ENCODE results near the gene TRIM75.

TRIM75 gene

GRCh38 chr4:165053645-165054044 lies at the start of gene TRIM75:
TSS of gene TRIM75 (plus strand) at chr4:165053866. CDS start at chr4:165059148, 5,282 bp downstream.
- H3K79me2 ChIP-seq (ENCODE audit: insufficient read depth, low read depth): no peaks in the 10 kb centered on the region
- H3K27ac ChIP-seq: no peak within 1 kb of the TSS
- H3K4me1 ChIP-seq (ENCODE audit: low read depth, poor library complexity, severe bottlenecking): no peaks in the 10 kb centered on the region
- H3K27me3 ChIP-seq (ENCODE audit: insufficient read depth, low read depth): no peaks in the 10 kb centered on the region
- H3K36me3 ChIP-seq (ENCODE audit: insufficient read depth): no peaks in the 10 kb centered on the region
- no peak within 1 kb of the TSS for H3K4me2 ChIP-seq
- no peak within 1 kb of the TSS for H3K4me3 ChIP-seq (IDR thresholded peaks at IDR 0.05; ENCODE audit: insufficient read depth, low read depth, low read length)
- H4K20me1 ChIP-seq (ENCODE audit: insufficient read depth): no peaks in the 10 kb centered on the region
- no peak for TF ChIP-seq CTCF (conservative IDR thresholded peaks at IDR 0.05; ENCODE audit: low read depth, low read length)
- no peak within 1 kb of the TSS for H3K9ac ChIP-seq
- no peak within 1 kb of the TSS for H2AFZ ChIP-seq (ENCODE audit: low read depth)

- Histone ChIP-seq H3K27me3 (ENCODE audit: insufficient read depth, low read depth) (no peaks in the 10 kb centered on the region), H3K4me3 (IDR thresholded peaks at IDR 0.05; ENCODE audit: insufficient read depth, low read depth, low read length) (no peak overlapping the region), H3K9ac (no peak overlapping the region), H3K4me1 (ENCODE audit: low read depth, poor library complexity, severe bottlenecking) (no peaks in the 10 kb centered on the region), H3K4me2 (no peak overlapping the region), H4K20me1 (ENCODE audit: insufficient read depth) (no peaks in the 10 kb centered on the region), H3K79me2 (ENCODE audit: insufficient read depth, low read depth) (no peaks in the 10 kb centered on the region), H3K27ac (no peak overlapping the region), H3K36me3 (ENCODE audit: insufficient read depth) (no peaks in the 10 kb centered on the region), H2AFZ (ENCODE audit: low read depth) (no peak overlapping the region)
- TF ChIP-seq CTCF (conservative IDR thresholded peaks at IDR 0.05; ENCODE audit: low read depth, low read length): no peak
Observed at GRCh38 chr4:165005352-165005925, 48.2 kb upstream of the TRIM75 start.

GRCh38 chr4:165006456-165006855 lies 47.2 kb upstream of the TRIM75 start:
- H2AFZ ChIP-seq (ENCODE audit: low read depth): no peak overlapping the region
- H3K27me3 ChIP-seq (ENCODE audit: insufficient read depth, low read depth): no peaks in the 10 kb centered on the region

GRCh38 chr4:165006886-165007285 lies 46.8 kb upstream of the TRIM75 start:
- H3K27me3 ChIP-seq (ENCODE audit: insufficient read depth, low read depth): no peaks in the 10 kb centered on the region
- H3K36me3 ChIP-seq (ENCODE audit: insufficient read depth): no peaks in the 10 kb centered on the region
- H2AFZ ChIP-seq (ENCODE audit: low read depth): no peak overlapping the region
- no peaks in the 10 kb centered on the region for H3K79me2 ChIP-seq (ENCODE audit: insufficient read depth, low read depth)
- H3K4me1 ChIP-seq (ENCODE audit: low read depth, poor library complexity, severe bottlenecking): no peaks in the 10 kb centered on the region
- no peaks in the 10 kb centered on the region for H4K20me1 ChIP-seq (ENCODE audit: insufficient read depth)
- H3K27ac ChIP-seq: no peak overlapping the region
- TF ChIP-seq CTCF (conservative IDR thresholded peaks at IDR 0.05; ENCODE audit: low read depth, low read length): no peak
- no peak overlapping the region for H3K9ac ChIP-seq
- no peak overlapping the region for H3K4me3 ChIP-seq (IDR thresholded peaks at IDR 0.05; ENCODE audit: insufficient read depth, low read depth, low read length)
- no peak overlapping the region for H3K4me2 ChIP-seq

More at GRCh38 chr4:165006456-165006855, 47.2 kb upstream of the TRIM75 start:
- Histone ChIP-seq H3K9ac (no peak overlapping the region), H3K27ac (no peak overlapping the region), H4K20me1 (ENCODE audit: insufficient read depth) (no peaks in the 10 kb centered on the region), H3K4me3 (IDR thresholded peaks at IDR 0.05; ENCODE audit: insufficient read depth, low read depth, low read length) (no peak overlapping the region), H3K4me2 (no peak overlapping the region), H3K36me3 (ENCODE audit: insufficient read depth) (no peaks in the 10 kb centered on the region), H3K79me2 (ENCODE audit: insufficient read depth, low read depth) (no peaks in the 10 kb centered on the region), H3K4me1 (ENCODE audit: low read depth, poor library complexity, severe bottlenecking) (no peaks in the 10 kb centered on the region)
- TF ChIP-seq CTCF (conservative IDR thresholded peaks at IDR 0.05; ENCODE audit: low read depth, low read length): no peak
